OCI-M1 (cell line): ENCODE data around the gene FBXO46.
A peak's percentile ranks its signal among the peaks of the same experiment; 100 is the strongest.

Experiments
- DNase-seq: peaks from one replicate; lab custom pipeline; 2025; lab: John Stamatoyannopoulos, UW

Gene FBXO46, protein sequence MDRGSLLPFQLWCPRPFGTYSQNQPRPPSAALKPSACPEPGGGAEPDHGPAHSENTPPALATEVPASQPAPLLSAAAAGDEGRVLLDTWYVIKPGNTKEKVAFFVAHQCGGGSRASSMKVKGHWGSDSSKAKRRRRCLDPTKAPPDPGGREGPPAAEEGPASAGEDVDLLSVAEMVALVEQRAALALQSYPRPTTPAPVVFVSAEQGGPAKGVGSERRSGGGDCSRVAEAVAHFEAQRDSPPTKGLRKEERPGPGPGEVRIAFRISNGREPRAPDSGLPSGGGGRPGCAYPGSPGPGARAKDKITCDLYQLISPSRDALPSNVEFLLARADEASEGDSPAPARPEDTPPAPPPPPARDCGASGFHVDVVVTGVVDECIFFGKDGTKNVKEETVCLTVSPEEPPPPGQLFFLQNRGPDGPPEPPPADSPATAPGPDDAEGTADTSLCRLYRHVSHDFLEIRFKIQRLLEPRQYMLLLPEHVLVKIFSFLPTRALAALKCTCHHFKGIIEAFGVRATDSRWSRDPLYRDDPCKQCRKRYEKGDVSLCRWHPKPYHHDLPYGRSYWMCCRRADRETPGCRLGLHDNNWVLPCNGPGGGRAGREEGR

DNA sequence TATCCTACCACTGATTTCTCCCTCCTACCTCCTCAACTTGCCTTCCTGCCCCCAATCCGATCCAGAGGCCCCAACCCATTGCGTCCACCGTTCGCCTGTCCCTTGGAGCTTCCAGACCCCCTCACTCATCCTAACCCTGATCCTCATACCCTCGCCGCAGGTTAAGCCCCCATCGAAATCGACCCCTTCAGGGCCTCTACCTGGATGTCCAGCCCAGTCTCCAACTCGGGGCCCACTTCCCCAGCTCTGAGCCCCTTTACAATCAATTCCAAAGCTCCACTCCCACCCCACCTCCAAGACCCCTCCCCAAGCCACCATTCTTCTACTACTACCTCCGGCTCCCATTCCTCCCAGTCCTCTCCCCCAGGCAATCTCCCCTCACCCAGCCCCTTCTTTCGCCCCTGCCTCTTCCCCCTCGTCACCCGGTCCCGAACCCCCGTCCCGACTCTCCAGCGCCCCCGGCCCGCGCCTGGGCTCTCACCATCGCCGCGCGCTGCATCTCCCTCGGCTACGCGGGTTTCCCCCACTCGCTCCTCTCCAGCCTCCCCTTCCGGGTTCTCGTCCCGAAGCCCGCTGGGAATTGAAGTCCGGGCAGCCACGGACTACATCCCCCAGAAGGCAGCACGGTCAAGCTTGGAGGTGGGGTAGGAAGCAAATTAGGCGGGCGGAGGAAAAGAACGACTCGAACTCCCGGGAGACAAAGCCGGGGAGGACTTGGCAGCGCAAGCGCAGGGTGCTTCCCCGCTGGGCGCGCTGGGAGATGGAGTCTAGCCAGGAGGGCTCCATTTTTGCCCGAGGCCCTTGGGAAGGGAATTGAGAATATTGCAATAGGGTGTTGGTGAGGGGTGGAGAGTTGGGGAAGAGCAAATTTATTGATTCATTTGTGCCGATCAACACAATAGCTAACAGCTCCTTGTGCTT lies at the start of gene FBXO46:
Gene FBXO46, minus strand, starts transcription at position 529 of the 921 bp plus-strand sequence. CDS start 17,401 bp downstream, outside the sequence.
- DNase-seq = peak; percentile 99

DNA sequence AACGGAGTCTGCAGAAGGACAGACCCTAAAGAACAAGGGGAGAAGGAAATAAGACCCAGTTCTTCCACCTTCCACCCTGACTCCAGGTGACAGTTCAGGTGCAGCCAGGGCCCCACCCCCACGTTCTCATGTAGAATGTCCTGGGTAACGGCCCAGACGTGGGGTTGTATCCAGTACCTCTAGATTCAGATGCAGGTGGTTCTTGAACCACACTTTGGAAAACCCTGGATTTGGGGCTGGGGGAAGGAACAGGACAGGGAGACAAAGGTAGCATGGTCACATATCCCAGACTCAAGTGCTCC lies 49.4 kb upstream of the FBXO46 start:
- DNase-seq = no peak

DNA sequence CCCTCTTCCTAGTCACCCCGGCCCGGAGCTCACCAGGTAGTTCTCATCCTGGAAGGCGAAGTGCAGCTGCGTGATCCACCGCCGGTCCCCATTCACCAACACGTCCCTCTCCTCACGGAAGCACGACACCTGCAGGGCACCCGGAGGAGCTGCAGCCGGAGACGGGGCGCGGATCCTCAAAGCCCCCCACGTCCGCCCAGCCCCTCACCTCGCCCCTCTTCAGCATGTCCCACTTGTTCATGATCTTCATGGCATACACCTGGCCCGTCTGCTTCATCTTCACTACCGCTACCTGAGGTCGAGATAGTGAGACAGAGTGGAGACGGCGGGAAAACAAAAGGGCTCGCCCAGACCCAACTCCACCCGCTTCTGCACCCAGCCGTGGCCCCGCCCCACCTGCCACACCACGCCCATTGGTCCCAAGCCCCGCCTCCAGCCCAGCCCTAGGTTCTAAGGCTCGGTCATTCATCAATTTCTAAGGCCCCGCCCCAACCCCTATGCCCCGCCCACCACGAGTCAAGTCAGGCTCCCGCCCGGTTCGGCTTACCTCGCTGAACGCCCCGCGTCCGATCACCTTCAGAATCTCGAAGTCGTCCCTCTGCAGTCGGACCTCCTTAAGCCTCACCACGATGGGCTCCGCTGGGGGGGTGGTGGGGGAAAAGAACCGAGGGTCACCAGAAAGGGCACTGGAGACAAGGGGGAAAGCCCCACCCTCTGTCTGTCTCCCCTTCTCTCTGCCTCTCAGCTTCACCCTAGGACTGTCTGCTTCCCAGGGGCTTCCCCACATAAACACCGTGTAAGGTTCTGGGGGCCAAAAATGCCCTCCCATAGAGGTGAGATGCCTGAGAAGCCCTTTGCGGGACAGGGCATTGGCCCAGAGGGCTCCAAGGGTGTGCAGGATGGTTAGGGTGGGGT lies 48.8 kb upstream of the FBXO46 start:
- peak; percentile 98 for DNase-seq

DNA sequence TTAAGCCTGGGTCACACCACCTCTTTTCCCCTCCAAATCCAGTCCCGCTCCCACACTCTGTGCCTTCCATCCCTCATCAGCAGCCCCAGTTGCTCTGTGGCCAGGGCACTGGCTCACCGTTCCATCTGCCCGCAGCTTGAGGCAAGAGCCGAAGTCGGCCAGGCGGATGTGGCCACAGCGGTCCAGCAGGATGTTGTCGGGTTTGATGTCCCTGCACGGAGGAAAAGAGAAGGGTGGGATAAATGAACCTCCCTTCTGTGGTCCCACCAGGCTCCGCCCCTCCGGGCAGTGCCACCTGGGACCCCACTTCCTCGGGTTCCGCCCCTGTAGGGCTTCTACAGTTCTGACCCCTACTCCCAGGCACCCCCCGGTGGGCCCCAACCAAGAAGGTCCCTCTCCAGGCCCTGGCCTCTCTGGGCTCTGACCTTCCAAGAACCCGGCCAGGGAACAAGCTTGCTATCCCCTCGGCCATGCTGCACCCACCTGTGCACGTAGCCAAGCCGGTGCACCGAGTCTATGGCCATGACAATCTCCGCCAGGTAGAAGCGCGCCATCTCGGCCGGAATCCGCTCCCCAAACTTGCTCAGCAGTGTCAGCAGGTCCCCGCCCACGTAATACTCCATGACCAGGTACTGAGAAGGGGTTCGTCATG lies 47.4 kb upstream of the FBXO46 start:
- DNase-seq = no peak

DNA sequence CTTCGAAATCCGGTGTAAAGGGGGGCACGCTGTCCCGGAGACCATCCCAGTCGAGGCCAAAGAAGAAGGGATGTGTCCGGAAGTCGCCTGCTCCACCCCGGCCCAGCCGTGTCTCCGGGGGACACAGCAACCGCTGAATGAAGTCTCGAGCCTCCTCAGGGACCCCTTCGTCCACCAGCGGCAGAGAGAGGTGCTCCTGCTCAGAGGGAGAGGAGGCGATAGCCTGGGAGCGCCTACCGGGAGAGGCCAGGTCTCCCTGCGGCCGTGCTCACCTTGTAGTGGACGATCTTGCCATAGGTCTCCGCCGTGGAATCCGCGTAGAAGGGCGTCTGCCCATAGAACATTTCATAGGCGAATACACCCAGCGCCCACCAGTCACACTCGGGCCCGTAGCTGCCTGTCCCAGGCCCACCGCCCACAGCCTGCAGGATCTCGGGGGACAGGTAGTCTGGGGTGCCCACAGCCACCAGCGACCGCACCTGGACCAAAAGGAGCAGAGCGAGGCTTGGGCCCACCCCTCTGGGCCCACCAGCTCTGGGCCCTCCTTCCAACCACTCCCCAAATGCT lies 46.8 kb upstream of the FBXO46 start:
- no peak for DNase-seq

DNA sequence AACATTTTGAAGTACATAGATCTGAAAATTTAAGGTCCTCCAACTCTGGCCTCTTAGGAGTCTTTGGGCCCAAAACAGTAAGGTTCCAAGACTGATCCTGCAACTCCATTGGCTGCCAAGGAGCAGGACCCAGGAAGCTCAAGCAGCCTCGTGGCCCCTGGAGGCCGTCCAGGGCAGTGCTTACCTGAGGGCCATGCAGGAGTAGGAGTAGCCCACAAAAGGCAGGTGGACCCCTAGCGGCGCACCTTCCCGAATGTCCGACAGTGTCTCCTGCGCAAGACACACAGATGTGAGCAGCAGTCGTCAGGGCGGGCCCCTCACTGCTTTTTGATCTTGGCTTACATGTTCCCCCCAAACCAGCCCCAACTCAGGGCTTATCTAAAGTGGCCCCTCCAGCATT lies 44.1 kb upstream of the FBXO46 start:
- no peak for DNase-seq

DNA sequence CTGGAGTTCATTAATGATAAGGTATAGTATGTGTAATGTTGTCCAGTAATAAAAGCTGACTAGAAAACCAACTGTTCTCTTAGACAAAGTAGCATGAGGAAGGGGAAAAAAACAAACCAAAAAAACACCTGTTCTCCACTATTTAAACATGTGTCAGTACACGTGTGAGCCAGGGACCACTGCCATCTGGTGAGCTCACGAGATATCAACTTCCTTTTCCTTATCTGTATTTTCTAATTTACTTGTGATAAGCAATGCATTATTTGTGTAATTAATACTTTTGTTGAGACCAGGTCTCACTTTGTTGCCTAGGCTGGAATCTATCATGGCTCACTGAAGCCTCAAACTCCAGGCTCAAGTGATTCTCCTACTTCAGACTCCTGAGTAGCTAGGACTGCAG lies 42.7 kb upstream of the FBXO46 start:
- DNase-seq = peak; percentile 18

DNA sequence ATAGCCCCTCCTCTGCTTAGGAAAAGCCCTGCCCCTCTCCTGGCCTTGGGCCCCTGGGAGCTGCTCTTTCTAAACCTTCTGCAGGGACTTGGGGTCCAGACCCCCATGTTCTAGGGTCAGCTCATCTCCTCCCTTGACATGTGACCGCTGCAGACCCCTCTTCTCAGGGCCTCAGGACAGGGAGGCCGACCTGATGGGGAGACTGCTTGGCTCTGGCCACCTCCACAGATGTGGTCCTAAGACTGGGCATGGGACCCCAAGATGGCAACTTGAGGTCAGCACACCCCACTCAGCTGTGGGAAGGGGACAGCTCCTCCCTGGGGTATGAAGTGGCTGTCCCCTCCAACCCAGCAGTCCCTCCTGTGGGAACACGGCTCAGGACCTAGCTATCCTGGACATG lies 42.2 kb upstream of the FBXO46 start:
- no peak for DNase-seq

DNA sequence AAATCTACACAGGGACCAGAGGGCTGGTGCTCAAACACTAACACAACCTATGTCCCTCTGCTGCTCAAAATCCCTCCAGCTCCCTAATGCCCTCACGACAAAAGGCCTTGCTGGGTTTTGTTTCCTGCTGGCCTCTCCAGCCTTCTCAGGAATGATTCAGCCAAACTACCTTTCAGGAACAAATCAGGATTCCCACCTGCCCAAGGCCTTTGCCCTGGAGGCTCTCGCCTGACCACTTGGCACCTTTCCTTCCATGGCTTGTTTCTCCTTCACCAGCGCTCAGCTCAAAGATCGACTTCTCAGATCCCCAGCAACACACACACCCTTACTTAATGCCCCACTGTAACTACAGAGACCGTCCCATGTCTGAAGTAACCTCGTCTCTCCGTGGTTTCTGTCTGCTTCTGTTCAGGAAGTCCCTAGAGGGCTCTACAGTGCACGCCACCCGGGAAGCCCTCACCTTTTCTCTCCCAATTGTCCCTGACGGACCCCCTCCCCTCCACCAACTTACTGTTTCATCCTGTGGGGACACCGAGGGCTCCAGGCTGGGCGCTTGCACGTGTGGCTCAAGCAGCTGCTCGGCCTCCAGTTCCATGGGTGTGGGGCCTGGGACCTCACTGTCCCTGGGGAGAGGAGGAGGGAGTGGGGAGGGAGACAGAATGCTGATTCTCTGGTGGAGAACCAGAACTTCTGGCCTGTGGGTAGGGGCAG lies 41.6 kb upstream of the FBXO46 start:
- no peak for DNase-seq

DNA sequence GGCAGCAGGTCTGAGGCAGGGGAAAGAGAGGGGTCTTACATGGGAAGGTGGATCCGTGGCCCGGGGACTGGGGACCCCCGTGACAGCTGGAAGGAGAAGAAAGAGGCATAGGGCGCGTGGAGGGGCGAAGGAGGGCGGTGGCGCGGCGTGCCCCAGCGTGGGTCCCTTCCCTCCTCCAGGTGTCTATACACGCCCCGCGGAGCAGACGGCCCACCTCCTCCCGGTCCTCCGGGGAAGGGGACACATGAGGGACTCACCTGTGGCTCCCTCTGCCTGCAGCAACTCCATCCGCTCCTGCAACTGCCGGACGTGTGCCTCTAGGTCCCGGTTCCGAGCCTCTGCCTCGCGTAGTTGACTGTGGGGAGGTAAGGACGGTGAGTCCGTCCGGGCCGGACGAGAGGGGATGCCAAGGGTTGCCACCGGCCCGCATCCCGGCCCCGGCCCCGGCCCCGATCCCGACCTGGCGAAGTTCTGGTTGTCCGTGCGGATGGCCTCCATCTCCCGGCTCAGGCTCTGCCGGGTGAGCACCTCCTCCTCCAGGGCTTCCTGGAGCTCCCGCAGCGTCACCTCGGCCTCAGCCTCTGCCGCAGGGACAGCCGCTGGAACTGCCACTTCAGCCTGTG lies 40.7 kb upstream of the FBXO46 start:
- DNase-seq = no peak

DNA sequence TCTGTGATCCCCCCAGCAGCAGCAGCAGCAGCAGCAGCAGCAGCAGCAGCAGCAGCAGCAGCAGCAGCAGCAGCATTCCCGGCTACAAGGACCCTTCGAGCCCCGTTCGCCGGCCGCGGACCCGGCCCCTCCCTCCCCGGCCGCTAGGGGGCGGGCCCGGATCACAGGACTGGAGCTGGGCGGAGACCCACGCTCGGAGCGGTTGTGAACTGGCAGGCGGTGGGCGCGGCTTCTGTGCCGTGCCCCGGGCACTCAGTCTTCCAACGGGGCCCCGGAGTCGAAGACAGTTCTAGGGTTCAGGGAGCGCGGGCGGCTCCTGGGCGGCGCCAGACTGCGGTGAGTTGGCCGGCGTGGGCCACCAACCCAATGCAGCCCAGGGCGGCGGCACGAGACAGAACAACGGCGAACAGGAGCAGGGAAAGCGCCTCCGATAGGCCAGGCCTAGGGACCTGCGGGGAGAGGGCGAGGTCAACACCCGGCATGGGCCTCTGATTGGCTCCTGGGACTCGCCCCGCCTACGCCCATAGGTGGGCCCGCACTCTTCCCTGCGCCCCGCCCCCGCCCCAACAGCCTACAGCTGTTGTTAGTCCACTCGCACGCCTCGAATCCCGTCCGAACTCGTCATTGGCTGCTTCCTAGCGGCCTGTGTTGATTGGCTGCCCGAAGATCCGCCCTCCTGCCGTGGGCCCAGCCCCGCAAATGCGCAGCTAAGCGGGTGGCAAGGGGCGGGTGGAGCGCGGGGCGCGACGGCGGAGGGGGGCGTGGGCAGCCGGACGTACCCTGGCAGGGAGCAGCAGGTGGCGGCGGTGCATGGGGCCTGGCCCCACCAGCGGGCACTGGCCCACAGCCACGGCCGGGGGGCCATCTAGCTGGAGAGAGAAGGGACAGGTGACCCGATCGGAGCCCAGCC lies 39.8 kb upstream of the FBXO46 start:
- peak; percentile 99 for DNase-seq

DNA sequence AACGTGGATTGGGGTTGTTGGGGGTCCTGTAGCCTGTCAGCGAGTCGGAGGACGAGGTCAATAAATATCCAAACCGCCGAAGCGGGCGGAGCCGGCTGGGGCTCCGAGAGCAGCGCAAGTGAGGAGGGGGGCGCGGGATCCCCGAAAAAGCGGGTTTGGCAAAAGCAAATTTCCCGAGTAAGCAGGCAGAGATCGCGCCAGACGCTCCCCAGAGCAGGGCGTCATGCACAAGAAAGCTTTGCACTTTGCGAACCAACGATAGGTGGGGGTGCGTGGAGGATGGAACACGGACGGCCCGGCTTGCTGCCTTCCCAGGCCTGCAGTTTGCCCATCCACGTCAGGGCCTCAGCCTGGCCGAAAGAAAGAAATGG lies 39.1 kb upstream of the FBXO46 start:
- DNase-seq = peak; percentile 84

DNA sequence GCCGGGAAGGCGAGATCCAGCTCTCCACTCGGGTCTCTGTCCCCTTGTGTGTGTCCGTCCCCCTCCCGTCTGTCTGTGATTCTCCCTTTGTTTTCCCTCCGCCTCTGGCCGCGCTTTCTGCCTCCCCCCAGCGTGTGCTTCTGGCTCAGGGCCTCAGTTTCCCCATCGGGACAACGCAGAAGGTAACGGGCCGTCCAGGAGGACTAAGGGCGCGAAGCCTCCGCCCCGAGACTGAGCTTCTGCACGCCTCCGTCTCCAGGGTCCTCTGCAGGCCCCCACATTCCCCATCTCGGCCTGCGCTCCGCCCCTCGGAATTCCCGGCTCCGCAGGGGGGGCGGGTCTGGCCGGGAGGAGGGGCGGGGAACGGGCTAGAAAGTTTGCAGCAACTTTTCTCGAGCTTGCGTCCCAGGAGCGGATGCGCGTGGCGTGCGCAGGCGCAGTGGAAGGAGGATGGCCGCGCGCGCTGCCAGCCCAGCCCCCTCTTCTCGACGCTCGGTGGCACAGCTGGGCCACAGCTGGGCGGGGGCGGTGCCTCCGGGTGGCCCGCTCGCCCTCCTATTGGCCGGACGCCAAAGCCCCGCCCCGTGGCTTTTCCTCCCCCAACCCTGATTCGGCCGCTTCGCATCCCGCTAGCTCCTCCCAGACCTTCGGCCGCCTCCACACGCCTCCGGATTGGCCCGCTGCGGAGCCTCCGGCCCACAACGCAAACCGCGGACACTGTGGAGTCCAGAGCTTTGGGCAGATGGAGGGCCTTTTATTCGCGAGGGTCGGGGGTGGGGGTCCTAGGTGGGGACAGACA lies 38.5 kb upstream of the FBXO46 start, which contains the start of gene SIX5:
Gene SIX5, minus strand, starts transcription at position 269 of the 799 bp plus-strand sequence. CDS start 408 bp downstream, outside the sequence.
- peak; percentile 99 for DNase-seq

DNA sequence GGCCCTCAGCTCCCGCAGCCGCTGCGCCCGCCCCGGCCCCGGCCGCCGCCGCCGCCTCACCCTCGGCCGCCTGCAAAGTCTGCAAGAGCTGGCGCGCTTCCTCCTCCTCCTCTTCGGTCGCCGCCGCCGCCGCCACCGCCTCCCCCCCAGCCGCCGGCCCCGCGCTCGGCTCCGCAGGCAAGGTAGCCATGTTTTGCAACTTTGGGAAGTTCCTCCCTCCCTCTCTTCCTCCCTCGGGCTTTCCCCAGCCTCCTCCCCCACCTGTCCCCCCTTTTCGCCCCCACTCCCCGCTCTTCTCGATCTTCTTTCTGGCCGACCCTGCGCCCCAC lies 37.9 kb upstream of the FBXO46 start:
- DNase-seq = peak; percentile 76

DNA sequence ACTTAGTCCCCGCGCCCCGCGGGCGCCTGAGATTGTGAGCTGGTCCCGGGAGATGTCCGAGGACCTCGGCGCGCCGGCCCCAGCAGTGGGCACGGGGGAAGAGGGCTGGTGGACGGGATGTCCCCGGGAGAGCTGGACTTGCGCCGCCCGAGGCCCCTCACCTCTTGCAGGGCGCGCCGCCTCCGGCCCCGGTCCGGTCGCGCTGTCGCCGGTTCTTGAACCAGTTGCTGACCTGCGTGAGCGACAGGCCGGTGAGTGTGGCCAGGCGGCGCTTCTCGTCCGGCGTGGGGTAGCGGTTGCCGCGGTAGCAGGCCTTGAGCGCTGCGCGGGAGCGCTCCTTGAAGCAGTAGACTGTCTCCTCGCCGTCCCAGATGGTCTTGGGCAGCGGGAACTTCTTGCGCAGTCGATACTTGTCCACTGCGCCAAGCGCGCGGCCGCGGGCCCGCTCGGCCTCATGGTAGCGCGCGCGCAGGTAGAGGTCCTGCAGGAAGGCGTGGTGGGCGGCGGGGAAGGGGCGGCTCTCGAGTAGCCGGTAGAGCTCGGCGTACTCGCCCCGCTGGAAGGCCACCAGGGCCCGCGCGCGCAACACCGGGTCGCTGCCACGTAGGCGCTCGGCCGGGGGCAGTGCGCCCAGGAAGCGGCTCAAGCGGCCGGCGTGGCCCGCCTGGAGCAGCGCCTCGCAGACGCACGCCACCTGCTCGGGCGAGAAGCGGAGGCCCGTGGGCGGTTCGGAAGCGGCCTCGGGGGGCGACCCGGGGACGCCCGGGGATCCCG lies 37.4 kb upstream of the FBXO46 start:
- DNase-seq = peak; percentile 76

DNA sequence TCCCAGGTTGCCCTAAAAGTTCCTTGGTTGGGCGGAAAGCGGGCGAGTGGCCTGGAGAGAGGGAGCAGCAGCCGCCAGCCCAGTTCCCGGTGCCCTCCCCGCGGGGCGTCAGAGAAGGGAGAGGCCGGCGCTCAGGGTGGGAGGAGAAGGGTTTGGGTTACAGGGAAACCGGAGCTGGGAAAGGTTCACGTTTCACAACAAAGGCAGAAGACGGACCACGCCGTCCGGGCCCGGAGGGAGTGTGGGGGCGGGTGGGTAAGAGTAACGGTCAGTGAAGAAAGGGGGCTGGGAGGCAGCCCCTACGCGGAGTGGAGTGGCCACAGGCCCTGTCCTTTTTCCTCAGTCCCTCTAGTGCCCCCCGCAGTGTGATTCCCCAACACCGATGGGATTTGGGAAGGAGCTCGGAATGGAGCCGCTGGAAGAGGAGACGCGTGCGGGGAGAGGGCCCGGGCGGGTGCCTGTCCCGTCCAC lies 36.7 kb upstream of the FBXO46 start:
- no peak for DNase-seq

DNA sequence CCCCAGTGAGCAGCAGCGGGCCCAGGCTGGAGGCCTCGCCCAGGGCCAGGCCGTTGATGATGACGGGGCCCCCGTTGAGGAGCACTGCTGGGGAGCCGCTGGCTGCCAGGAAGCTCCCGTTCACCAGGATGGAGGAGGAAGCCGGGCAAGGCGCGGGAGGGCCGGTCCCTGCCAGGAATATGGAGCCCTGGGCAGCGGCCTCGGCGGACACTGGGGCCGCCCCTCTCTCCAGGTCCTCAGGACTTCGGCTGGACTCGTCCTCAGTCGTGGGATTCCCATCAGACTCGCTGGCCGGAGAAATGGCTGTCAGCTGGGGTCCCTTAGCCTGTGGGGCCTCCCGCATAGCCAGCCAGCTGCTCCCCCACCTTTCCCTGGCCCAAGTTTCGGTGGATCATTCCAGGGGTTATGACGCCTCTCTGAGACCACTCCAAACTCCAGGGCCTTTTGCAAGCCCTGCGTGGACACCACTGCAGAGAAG lies 36.2 kb upstream of the FBXO46 start:
- DNase-seq = no peak
